Mammary epithelial cell (primary cell): ENCODE data around the gene LRRC18.

Experiments
- CTCF ChIP-seq, 2 donors: IDR thresholded peaks in 1 of 2; conservative IDR thresholded peaks in 1 of 2; 2 replicates each; pipeline ENCODE4 v1.5.1; 2011 to 2012; ENCODE audit warnings: inconsistent platforms in 2 of 2, low read length in 2 of 2, mild to moderate bottlenecking in 2 of 2, control low read depth in 1 of 2, low read depth in 1 of 2; ENCODE audit not compliant: insufficient read depth in 1 of 2; ENCODE audit errors: extremely low read depth in 1 of 2
- EZH2 ChIP-seq: IDR thresholded peaks from 2 replicates; pipeline ENCODE4 v1.6.1; 2012; ENCODE audit warnings: low read length, inconsistent platforms, borderline replicate concordance

DNA sequence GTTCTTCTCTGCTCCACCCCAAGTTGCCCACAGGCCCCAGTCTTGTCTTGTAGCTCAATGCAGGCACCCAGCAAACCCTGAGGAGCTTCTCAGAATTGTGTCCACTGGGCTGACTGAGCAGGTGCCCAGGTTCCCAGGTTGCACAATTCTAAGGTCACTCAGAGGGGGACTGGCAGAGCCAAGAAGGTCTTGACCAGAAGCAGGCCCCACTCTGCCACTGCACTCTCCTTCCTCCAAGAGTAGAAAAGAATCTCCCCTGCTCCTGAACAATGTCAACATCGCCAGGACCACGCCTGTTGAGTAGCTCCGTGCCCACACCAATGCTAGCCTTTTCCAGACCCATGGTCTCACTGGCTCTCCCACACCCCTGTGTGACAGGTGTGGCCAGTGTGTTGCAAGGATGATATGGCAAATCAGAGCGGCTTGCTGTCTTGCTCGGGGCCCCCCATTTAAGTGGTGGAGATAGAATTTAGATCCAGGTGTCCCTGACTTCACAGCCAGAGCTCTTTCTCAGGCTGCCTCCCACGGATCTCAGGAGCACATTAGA, 577 bp downstream of the LRRC18 start:
- TF ChIP-seq CTCF (conservative IDR thresholded peaks at IDR 0.05 in 1 of 2, IDR thresholded peaks at IDR 0.05 in 1 of 2; ENCODE audit: extremely low read depth in 1 of 2, insufficient read depth in 1 of 2, low read depth in 1 of 2, low read length in 2 of 2) = no peak
- no peak for TF ChIP-seq EZH2
